ENCODE data around the gene ACTN1. TPM values are rescaled to one million over a fixed set of nuclear protein-coding genes. Genes with fewer than 3 reads are reported as not detected.

ACTN1 gene
- total RNA-seq, 2 donors from 2014 or later, result 170 to 316 TPM

- H3K4me3 ChIP-seq, result no peak overlapping the region
- DNase-seq (ENCODE audit: low spot score), result no peak
Observed at GRCh38 chr14:68846466-68846865, 132.6 kb downstream of the ACTN1 start.

GRCh38 chr14:68844210-68844545 is 134.9 kb downstream of the ACTN1 start:
- peaks cover 0 to 5% of the 10 kb centered on the region in 2 donors for H3K4me1 ChIP-seq
- H3K4me3 ChIP-seq, result no peak overlapping the region
- no peaks in the 10 kb centered on the region for H3K27me3 ChIP-seq
- H3K27ac ChIP-seq, result no peak overlapping the region
- no peak for DNase-seq (ENCODE audit: low spot score)
- no peaks in the 10 kb centered on the region for H3K36me3 ChIP-seq
- no peaks in the 10 kb centered on the region for H3K9me3 ChIP-seq
- TF ChIP-seq, protein P1, sequence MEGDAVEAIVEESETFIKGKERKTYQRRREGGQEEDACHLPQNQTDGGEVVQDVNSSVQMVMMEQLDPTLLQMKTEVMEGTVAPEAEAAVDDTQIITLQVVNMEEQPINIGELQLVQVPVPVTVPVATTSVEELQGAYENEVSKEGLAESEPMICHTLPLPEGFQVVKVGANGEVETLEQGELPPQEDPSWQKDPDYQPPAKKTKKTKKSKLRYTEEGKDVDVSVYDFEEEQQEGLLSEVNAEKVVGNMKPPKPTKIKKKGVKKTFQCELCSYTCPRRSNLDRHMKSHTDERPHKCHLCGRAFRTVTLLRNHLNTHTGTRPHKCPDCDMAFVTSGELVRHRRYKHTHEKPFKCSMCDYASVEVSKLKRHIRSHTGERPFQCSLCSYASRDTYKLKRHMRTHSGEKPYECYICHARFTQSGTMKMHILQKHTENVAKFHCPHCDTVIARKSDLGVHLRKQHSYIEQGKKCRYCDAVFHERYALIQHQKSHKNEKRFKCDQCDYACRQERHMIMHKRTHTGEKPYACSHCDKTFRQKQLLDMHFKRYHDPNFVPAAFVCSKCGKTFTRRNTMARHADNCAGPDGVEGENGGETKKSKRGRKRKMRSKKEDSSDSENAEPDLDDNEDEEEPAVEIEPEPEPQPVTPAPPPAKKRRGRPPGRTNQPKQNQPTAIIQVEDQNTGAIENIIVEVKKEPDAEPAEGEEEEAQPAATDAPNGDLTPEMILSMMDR (IDR thresholded peaks at IDR 0.05), result no peak

More at GRCh38 chr14:68846466-68846865, 132.6 kb downstream of the ACTN1 start:
- Histone ChIP-seq H3K4me1 (peaks cover 0 to 5% of the 10 kb centered on the region in 2 donors), H3K9me3 (no peaks in the 10 kb centered on the region), H3K36me3 (no peaks in the 10 kb centered on the region), H3K27me3 (no peaks in the 10 kb centered on the region), H3K27ac (no peak overlapping the region)
- TF ChIP-seq, protein P1 (IDR thresholded peaks at IDR 0.05), result no peak

DNA sequence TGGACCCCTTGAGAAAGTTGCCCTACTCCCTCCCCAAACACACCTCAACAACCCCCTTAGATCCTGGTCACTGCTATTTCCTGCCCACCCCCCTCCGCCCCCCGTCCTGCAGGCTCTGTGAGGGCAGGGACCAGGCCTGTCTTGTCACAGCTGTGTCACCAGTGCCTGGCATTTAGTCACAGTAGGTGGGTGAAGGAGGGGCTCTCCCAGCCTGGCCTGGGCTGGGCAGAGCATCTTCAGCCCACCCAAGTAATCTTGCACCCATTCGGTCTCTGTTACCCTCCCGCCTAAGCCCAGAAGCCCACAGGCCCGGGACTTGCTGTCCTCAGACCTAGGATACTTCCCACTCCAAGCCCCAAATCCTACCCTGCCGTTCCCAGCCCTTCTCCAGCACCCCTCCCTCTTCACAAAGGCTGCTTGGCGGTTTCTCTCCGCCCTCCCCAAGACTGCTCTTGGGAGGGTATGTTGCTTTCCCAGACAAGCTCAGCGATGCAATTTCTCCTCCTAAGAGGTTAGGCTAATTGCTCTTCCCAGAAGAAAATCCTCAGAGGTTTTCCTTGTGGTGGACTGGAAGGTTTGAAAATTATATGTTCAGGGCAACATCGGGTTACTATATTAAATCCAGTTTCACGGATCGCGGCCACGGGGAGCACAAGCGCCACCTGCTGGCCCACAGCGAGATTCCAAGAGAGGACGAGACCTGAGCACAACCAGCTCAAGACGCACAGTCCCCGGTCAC is 135.5 kb downstream of the ACTN1 start:
- Histone ChIP-seq H3K9me3 (no peaks in the 10 kb centered on the region), H3K27me3 (no peaks in the 10 kb centered on the region), H3K36me3 (no peaks in the 10 kb centered on the region), H3K4me1 (peaks cover 0 to 5% of the 10 kb centered on the region in 2 donors), H3K27ac (no peak overlapping the region), H3K4me3 (peak overlapping the region; percentile 13 to 40)
- TF ChIP-seq, protein P1 (IDR thresholded peaks at IDR 0.05), result peak; percentile 82 to 94
- peak; percentile 86 for DNase-seq (ENCODE audit: low spot score)

DNA sequence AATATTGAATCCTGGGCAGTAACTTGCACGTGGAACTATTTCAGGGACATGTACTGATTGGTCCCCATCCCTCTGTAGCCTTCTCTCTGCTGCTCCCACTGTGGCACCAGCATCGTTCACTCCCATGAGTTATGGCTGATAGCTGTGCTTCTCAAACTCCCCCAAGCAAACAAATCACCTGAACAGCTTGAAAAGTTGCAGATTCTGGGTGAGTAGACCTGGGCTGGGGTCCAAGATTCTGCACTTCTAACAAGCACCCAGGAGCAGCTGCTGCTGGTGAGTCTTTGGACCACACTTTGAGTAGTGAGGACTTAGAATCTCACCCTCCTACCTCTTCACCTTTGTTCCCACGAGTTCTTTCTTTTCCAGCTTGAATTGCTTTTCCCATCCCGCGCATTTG is 136.8 kb downstream of the ACTN1 start:
- H3K36me3 ChIP-seq, result no peaks in the 10 kb centered on the region
- TF ChIP-seq, protein P1 (IDR thresholded peaks at IDR 0.05), result no peak
- no peaks in the 10 kb centered on the region for H3K27me3 ChIP-seq
- no peak for DNase-seq (ENCODE audit: low spot score)
- H3K9me3 ChIP-seq, result peaks cover 0 to 3% of the 10 kb centered on the region in 2 donors
- H3K4me3 ChIP-seq, result no peak overlapping the region
- H3K27ac ChIP-seq, result no peak overlapping the region
- H3K4me1 ChIP-seq, result peaks cover 0 to 5% of the 10 kb centered on the region in 2 donors

DNA sequence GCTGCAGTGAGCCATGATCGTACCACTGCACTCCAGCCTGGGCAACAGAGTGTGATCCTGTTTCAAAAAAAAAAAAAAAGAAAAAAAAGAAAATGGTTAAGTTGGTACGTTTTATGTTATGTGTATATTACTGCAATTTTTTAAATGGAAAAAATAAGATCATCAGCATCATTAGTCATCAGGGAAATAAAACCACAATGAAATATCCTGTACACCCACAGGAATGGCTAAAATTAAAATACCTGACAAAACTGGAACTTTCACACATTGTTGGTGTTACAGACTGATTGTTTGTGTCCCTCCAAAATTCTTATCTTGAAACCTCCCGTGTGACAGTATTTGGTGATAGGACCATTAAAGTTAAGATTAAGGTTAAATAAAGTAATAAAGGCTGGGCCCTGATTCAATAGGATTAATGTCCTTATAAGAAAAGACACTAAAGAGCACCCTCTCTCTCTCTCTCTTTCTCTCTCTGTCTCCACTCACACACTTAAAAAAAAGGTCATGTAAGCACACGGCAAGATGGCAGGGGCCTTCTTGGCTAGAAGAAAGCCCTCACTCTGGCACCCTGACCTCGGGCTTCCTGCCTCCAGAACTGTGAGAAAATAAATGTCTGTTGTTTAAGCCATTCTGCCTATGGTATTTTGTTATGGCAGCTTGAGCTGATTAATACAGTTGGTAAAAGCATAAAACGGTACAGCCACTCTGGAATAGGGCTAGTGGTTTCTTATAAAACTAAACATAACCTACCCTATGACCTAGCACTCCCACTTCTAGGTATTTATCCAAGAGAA is 137.9 kb downstream of the ACTN1 start:
- TF ChIP-seq, protein P1 (IDR thresholded peaks at IDR 0.05), result no peak
- no peak for DNase-seq (ENCODE audit: low spot score)
- peaks cover 0 to 14% of the 10 kb centered on the region in 2 donors for H3K9me3 ChIP-seq

More for the DNA sequence above, 137.9 kb downstream of the ACTN1 start:
- Histone ChIP-seq H3K27ac (no peak overlapping the region), H3K36me3 (no peaks in the 10 kb centered on the region), H3K27me3 (no peaks in the 10 kb centered on the region), H3K4me3 (no peak overlapping the region), H3K4me1 (peaks cover 0 to 5% of the 10 kb centered on the region in 2 donors)
